Measurements from ENCODE around the gene CNKSR3. TPM values are rescaled to one million over a fixed set of nuclear protein-coding genes. Genes with fewer than 3 reads are reported as not detected.

Gene CNKSR3
- total RNA-seq, 1 experiment from 2014 or later: 5.6 TPM

- Mint-ChIP-seq H3K27ac (no peak overlapping the region; a peak in 1 of 7 replicates), H3K27me3 (ENCODE audit: low read depth) (no peaks in the 10 kb centered on the region; the same call in 1 of the 2 replicates), H3K36me3 (ENCODE audit: insufficient read depth in 1 of 3, low read depth in 3 of 3) (peaks cover 0 to under 1% (median 0%) of the 10 kb centered on the region in 3 experiments; a peak in 2 of 7 replicates), H3K9me3 (peaks cover under 1 to 3% of the 10 kb centered on the region in 2 experiments; a peak in 3 of 5 replicates), H3K4me1 (peaks cover 29 to 36% of the 10 kb centered on the region in 2 experiments), H3K4me3 (no peak overlapping the region)
- H2BK20ac ChIP-seq (ENCODE audit: low read depth, low read length, poor library complexity, severe bottlenecking): no peak overlapping the region
- H3K23me2 ChIP-seq (ENCODE audit: insufficient read length, low read depth, low read length, poor library complexity, severe bottlenecking): no peaks in the 10 kb centered on the region
- H4K5ac ChIP-seq (ENCODE audit: insufficient read length, low read depth, low read length): no peak overlapping the region
- H3K56ac ChIP-seq (ENCODE audit: insufficient read length, low read depth, low read length): no peak overlapping the region
- H3K79me1 ChIP-seq (ENCODE audit: insufficient read depth, low read depth, low read length, poor library complexity, severe bottlenecking): no peaks in the 10 kb centered on the region
- peaks cover 7% of the 10 kb centered on the region; the same call in 1 of the 2 replicates for H3K4me1 ChIP-seq (ENCODE audit: insufficient read depth, low read length)
- no peak overlapping the region for H3K14ac ChIP-seq (ENCODE audit: insufficient read depth, low read length)
- H2AK5ac ChIP-seq (ENCODE audit: insufficient read length, low read length): no peak overlapping the region
- no peak overlapping the region for H2BK12ac ChIP-seq (ENCODE audit: insufficient read length, low read depth, low read length)
- no peak overlapping the region for H2BK15ac ChIP-seq (ENCODE audit: low read depth, low read length)
- no peak overlapping the region for H3K23ac ChIP-seq (ENCODE audit: insufficient read length, low read depth, low read length)
- no peaks in the 10 kb centered on the region for H4K20me1 ChIP-seq (ENCODE audit: control insufficient read depth, insufficient read depth, insufficient read length)
- H3K9me3 ChIP-seq (ENCODE audit: control insufficient read depth, low read depth, low read length): no peaks in the 10 kb centered on the region
- H3T11ph ChIP-seq (ENCODE audit: low read length): no peak overlapping the region
- no peak overlapping the region for H3K18ac ChIP-seq (ENCODE audit: insufficient read length, low read depth, low read length)
- H3K4me2 ChIP-seq (ENCODE audit: insufficient read depth, insufficient read length, low read length): no peak overlapping the region
- no peak overlapping the region for H3K9ac ChIP-seq (ENCODE audit: extremely low read depth, insufficient read length, low read length)
- no peaks in the 10 kb centered on the region for H3K79me2 ChIP-seq (ENCODE audit: insufficient read depth, low read length)
- H3K27ac ChIP-seq (ENCODE audit: insufficient read length, low read depth, low read length): no peak overlapping the region
- no CpG with 5 or more reads among the region's 4 CpGs for WGBS (ENCODE audit: extremely low coverage, insufficient read length, low lambda C conversion rate)
- no peak for TF ChIP-seq CTCF (conservative IDR thresholded peaks at IDR 0.05)
- H2BK120ac ChIP-seq (ENCODE audit: low read depth, low read length, poor library complexity, severe bottlenecking): no peak overlapping the region
- H3K4ac ChIP-seq (ENCODE audit: low read depth, low read length): no peak overlapping the region
- H4K91ac ChIP-seq (ENCODE audit: insufficient read length, low read depth, low read length): no peak overlapping the region
- H2BK5ac ChIP-seq (ENCODE audit: insufficient read length, low read length): no peak overlapping the region
- DNase-seq: no peak
- no peak overlapping the region for H4K8ac ChIP-seq (replicated peaks; ENCODE audit: insufficient read length, low read depth, low read length)
- no peaks in the 10 kb centered on the region for H3K27me3 ChIP-seq (ENCODE audit: insufficient read depth, low read length)
- no peak overlapping the region for H2AFZ ChIP-seq (ENCODE audit: low read length)
Measured at GRCh38 chr6:154341336-154341735, 169.1 kb downstream of the CNKSR3 start.

Other genes starting within 250 kb of the CNKSR3 start
- gene IPCEF1, start 153.9 kb downstream of the CNKSR3 start, total RNA-seq (2021): 0.48 and 0.77 TPM in 2 replicates
- gene SCAF8, start 222.7 kb upstream of the CNKSR3 start, total RNA-seq (2021): 78.2 and 78.5 TPM in 2 replicates

Data from H9 (cell line).